BJ (cell line): ENCODE results near the gene ARPC4. TPM values are rescaled to one million over a fixed set of nuclear protein-coding genes. Genes with fewer than 3 reads are reported as not detected.

Experiments used
- CTCF ChIA-PET: fragments of 350-600 bp; formaldehyde crosslinking; extraction: SDS; loops from one replicate; lab custom pipeline; 2021; ENCODE audit warnings: antibody characterized with exemption, inconsistent platforms; lab: Yijun Ruan, JAX
- POLR2A ChIA-PET: fragments of 300-600 bp; sonication (Branson Sonifier 250); formaldehyde crosslinking; extraction: SDS; loops from one replicate; lab custom pipeline; 2021; ENCODE audit warnings: antibody characterized with exemption; lab: Charles Lee
- DNase-seq: peaks from one replicate; pipeline ENCODE4 v3.0.0-alpha.2; 2011; ENCODE audit warnings: low read depth
- H3K27me3 ChIP-seq: 2 replicates; pipeline ENCODE4 v1.6.0; 2011; ENCODE audit warnings: low read length; ENCODE audit not compliant: control insufficient read depth, insufficient read depth
- H3K36me3 ChIP-seq: 2 replicates; pipeline ENCODE4 v1.5.1; 2011; ENCODE audit warnings: low read length; ENCODE audit not compliant: control insufficient read depth, insufficient read depth
- H3K4me3 ChIP-seq: 2 replicates; pipeline ENCODE4 v1.5.1; 2011; ENCODE audit warnings: low read depth, mild to moderate bottlenecking, control low read depth, low read length
- CTCF ChIP-seq: IDR thresholded peaks from 2 replicates; pipeline ENCODE4 v1.5.1; 2011; ENCODE audit warnings: low read depth, mild to moderate bottlenecking, control low read depth, inconsistent platforms, low read length, moderate library complexity; ENCODE audit not compliant: insufficient read depth
- polyA plus RNA-seq: library from polyadenylated mRNA; depleted of rRNA; stranded (reverse); fragments of >200 nt; gene quantifications from 2 replicates; pipeline ENCODE4 v1.2.3, GENCODE V29; 2011

ARPC4 gene
- polyA plus RNA-seq, 1 experiment, result 238 TPM

- ChIA-PET POLR2A (interaction anchor here (1.0 kb wide), 1 partner anchor 17 kb away, joined by 4 read pairs; no protein-coding TSS in a partner anchor), CTCF (interaction anchor here (1.0 to 1.1 kb wide), 2 partner anchors 13 to 76 kb away, joined by 3 read pairs; no protein-coding TSS in a partner anchor)
- Histone ChIP-seq H3K27me3 (no peaks in the 10 kb centered on the region), H3K4me3 (peak overlapping the region; percentile 100), H3K36me3 (peaks cover 22% of the 10 kb centered on the region)
- no peak for TF ChIP-seq CTCF
- DNase-seq, result no peak
Measured at GRCh38 chr3:9791790-9792404, 985 bp upstream of the ARPC4 start.

DNA sequence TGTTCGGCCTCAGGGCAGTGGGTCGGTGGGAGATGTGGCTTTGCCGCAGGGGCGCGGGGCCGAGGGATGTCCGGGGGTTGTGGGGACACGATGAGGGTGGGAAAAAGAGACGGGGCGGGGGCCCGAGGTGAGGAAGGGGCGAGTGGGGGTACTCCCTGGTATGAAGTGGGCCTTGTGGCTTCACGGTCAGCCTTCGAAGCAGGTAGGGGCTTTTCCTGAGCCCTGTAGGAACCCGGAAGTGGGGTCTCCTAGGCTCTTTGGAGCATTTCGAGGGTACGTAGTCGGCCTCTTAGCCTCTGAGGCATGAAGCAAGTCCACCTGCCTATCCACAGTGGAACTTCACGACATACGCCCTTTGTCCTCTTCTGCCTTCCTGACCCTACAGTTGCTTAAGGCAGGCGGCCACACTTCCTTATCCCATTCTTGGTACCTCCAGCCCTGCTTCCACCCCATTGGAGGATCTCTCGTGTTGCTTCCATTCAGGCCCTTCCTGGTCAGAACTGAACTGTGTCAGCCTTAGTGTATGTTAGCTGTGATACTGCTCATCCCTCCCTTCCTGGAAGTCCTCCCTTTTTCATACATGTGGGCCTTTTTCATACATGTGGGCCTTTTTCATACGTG is 389 bp downstream of the ARPC4 start:
- DNase-seq, result no peak

GRCh38 chr3:9794400-9794799 is 1.5 kb downstream of the ARPC4 start:
- H3K36me3 ChIP-seq, result peaks cover 19% of the 10 kb centered on the region
- ChIA-PET POLR2A (no interaction called here), CTCF (no interaction called here)
- H3K27me3 ChIP-seq, result no peaks in the 10 kb centered on the region
- TF ChIP-seq CTCF, result no peak
- H3K4me3 ChIP-seq, result no peak overlapping the region
- no peak for DNase-seq

More for the DNA sequence above, 389 bp downstream of the ARPC4 start:
- ChIA-PET POLR2A (interaction anchor here (0.5 to 1.0 kb wide), 3 partner anchors 16 to 757 kb away, joined by 3 to 6 read pairs (median 4); no protein-coding TSS in a partner anchor), CTCF (interaction anchor here (1.0 to 1.1 kb wide), 3 partner anchors 12 to 77 kb away, joined by 3 read pairs; no protein-coding TSS in a partner anchor)
- TF ChIP-seq CTCF, result no peak
- Histone ChIP-seq H3K27me3 (no peaks in the 10 kb centered on the region), H3K4me3 (peak overlapping the region; percentile 100), H3K36me3 (peaks cover 21% of the 10 kb centered on the region)

- DNase-seq, result no peak
Measured at GRCh38 chr3:9795207-9795606, 2.3 kb downstream of the ARPC4 start.

More at GRCh38 chr3:9795207-9795606, 2.3 kb downstream of the ARPC4 start:
- ChIA-PET CTCF (interaction anchor here (0.7 to 1.1 kb wide), 3 partner anchors 12 to 137 kb away, joined by 3 read pairs; no protein-coding TSS in a partner anchor), POLR2A (no interaction called here)
- Histone ChIP-seq H3K36me3 (peaks cover 20% of the 10 kb centered on the region), H3K27me3 (no peaks in the 10 kb centered on the region), H3K4me3 (no peak overlapping the region)
- TF ChIP-seq CTCF, result no peak
